Progenitor cell of endocrine pancreas (in vitro differentiated cells): Measurements from ENCODE around the gene SPTBN1. TPM values are rescaled to one million over a fixed set of nuclear protein-coding genes. Genes with fewer than 3 reads are reported as not detected.

Experiments used
- DNase-seq: peaks from one replicate; pipeline ENCODE4 v3.0.0; 2021; ENCODE audit warnings: low spot score; ENCODE audit not compliant: unreplicated experiment
- H3K27ac Mint-ChIP-seq: 2 replicates; pipeline ENCODE4 v1.8.0; 2021; ENCODE audit warnings: mild to moderate bottlenecking, moderate library complexity, mixed read lengths
- H3K27me3 Mint-ChIP-seq: 2 replicates; pipeline ENCODE4 v1.8.0; 2021; ENCODE audit warnings: mixed read lengths
- H3K36me3 Mint-ChIP-seq: 2 replicates; pipeline ENCODE4 v1.8.0; 2022; ENCODE audit warnings: mixed read lengths; ENCODE audit not compliant: insufficient read depth
- H3K4me1 Mint-ChIP-seq: 2 replicates; pipeline ENCODE4 v1.8.0; 2021; ENCODE audit warnings: low read depth, mixed read lengths
- H3K4me3 Mint-ChIP-seq: 2 replicates; pipeline ENCODE4 v1.8.0; 2021; ENCODE audit warnings: low read depth, mild to moderate bottlenecking, moderate library complexity, mixed read lengths
- H3K9me3 Mint-ChIP-seq: 2 replicates; pipeline ENCODE4 v1.8.0; 2021; ENCODE audit warnings: low read depth, mixed read lengths
- CTCF ChIP-seq: fragments of 200-600 bp; sonication (generic); IDR thresholded peaks from one replicate; pipeline ENCODE4 v1.5.0; 2021; ENCODE audit warnings: antibody characterized with exemption, mild to moderate bottlenecking; ENCODE audit not compliant: unreplicated experiment
- total RNA-seq: library from RNA; stranded (reverse); gene quantifications from 2 replicates; pipeline ENCODE4 v1.2.1, GENCODE V29; 2021

Gene SPTBN1
- total RNA-seq, 1 donor from 2014 or later: 287 TPM

GRCh38 chr2:54475919-54476318, 19.8 kb downstream of the SPTBN1 start:
- H3K9me3 Mint-ChIP-seq: no peaks in the 10 kb centered on the region

GRCh38 chr2:54476852-54477251, 20.7 kb downstream of the SPTBN1 start:
- Mint-ChIP-seq H3K9me3 (no peaks in the 10 kb centered on the region), H3K4me3 (no peak overlapping the region), H3K36me3 (peaks cover 1% of the 10 kb centered on the region), H3K27ac (no peak overlapping the region), H3K4me1 (no peaks in the 10 kb centered on the region), H3K27me3 (no peaks in the 10 kb centered on the region)
- no peak for TF ChIP-seq CTCF
- DNase-seq: no peak

More at GRCh38 chr2:54475919-54476318, 19.8 kb downstream of the SPTBN1 start:
- Mint-ChIP-seq H3K27ac (no peak overlapping the region), H3K4me3 (no peak overlapping the region), H3K36me3 (peaks cover 1% of the 10 kb centered on the region), H3K27me3 (no peaks in the 10 kb centered on the region), H3K4me1 (no peaks in the 10 kb centered on the region)
- no peak for DNase-seq
- TF ChIP-seq CTCF: no peak

GRCh38 chr2:54477896-54478295, 21.8 kb downstream of the SPTBN1 start:
- Mint-ChIP-seq H3K27me3 (no peaks in the 10 kb centered on the region), H3K27ac (no peak overlapping the region), H3K9me3 (no peaks in the 10 kb centered on the region), H3K4me3 (no peak overlapping the region), H3K36me3 (peaks cover 1% of the 10 kb centered on the region), H3K4me1 (peaks cover 5% of the 10 kb centered on the region)
- DNase-seq: no peak
- TF ChIP-seq CTCF: no peak

- DNase-seq: no peak
- Mint-ChIP-seq H3K4me1 (peaks cover 11% of the 10 kb centered on the region), H3K4me3 (no peak overlapping the region), H3K27ac (no peak overlapping the region), H3K36me3 (peaks cover 1% of the 10 kb centered on the region), H3K9me3 (no peaks in the 10 kb centered on the region), H3K27me3 (no peaks in the 10 kb centered on the region)
- TF ChIP-seq CTCF: no peak
These were observed 22.8 kb downstream of the SPTBN1 start for GRCh38 chr2:54478899-54479298.

GRCh38 chr2:54479424-54479823, 23.3 kb downstream of the SPTBN1 start:
- TF ChIP-seq CTCF: no peak
- Mint-ChIP-seq H3K36me3 (peaks cover 3% of the 10 kb centered on the region), H3K9me3 (peaks cover 1% of the 10 kb centered on the region), H3K27me3 (no peaks in the 10 kb centered on the region), H3K4me1 (peaks cover 11% of the 10 kb centered on the region), H3K27ac (no peak overlapping the region), H3K4me3 (no peak overlapping the region)
- DNase-seq: no peak
